ENCODE data around the gene SH3D21. TPM values are rescaled to one million over a fixed set of nuclear protein-coding genes. Genes with fewer than 3 reads are reported as not detected.
A peak's percentile ranks its signal among the peaks of the same experiment; 100 is the strongest.

SH3D21 gene
- total RNA-seq, 1 donor from 2014 or later = 17.2 TPM

DNA sequence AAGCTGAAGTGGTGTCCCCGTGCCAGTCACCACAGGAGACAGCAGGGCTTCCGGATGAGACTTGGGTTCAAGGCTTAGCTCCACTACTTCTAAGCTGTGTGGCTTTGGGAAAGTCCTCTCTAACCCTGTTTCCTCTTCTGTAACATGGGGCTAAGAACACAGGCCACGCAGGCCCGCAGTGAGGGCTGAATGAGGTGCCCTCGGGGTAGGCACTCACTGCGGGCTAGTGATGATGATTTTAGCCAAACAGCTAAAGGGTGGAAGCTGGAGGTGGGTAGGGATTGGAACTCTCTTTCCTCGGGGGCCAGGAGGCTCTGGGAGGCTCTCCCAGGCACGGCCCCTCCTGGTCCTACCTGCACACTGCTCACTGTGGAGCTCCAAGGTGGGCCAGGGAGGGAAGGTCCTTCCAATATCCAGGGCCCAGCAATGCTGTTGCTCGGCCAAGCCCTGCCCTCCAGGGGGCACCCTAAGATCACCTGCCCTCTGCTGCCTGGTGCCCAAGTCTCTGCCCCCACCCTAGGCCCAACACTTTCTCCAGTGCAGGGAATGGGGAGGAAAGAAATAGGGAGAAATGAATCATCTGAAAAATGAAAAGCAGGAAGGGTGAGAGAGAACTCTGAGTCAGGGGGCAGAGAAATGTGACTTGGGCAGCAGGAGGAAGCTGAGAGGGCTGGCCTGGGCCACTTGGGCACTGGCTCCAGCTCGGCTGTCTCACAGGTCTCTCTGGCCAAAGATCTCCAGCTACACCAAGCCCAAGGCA, 36.4 kb downstream of the SH3D21 start:
- Histone ChIP-seq H3K4me3 (no peak overlapping the region), H3K27me3 (no peaks in the 10 kb centered on the region), H3K4me1 (peaks cover 7% of the 10 kb centered on the region), H3K9me3 (no peaks in the 10 kb centered on the region), H3K36me3 (peaks cover 0 to 47% of the 10 kb centered on the region in 2 donors), H3K27ac (peak overlapping the region; percentile 30)
- TF ChIP-seq, protein P1, sequence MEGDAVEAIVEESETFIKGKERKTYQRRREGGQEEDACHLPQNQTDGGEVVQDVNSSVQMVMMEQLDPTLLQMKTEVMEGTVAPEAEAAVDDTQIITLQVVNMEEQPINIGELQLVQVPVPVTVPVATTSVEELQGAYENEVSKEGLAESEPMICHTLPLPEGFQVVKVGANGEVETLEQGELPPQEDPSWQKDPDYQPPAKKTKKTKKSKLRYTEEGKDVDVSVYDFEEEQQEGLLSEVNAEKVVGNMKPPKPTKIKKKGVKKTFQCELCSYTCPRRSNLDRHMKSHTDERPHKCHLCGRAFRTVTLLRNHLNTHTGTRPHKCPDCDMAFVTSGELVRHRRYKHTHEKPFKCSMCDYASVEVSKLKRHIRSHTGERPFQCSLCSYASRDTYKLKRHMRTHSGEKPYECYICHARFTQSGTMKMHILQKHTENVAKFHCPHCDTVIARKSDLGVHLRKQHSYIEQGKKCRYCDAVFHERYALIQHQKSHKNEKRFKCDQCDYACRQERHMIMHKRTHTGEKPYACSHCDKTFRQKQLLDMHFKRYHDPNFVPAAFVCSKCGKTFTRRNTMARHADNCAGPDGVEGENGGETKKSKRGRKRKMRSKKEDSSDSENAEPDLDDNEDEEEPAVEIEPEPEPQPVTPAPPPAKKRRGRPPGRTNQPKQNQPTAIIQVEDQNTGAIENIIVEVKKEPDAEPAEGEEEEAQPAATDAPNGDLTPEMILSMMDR (IDR thresholded peaks at IDR 0.05) = peak; percentile 39 to 75 (median 42)
- no peak for TF ChIP-seq POLR2AphosphoS5 (IDR thresholded peaks at IDR 0.05; ENCODE audit: insufficient read depth in 1 of 2, low read depth in 1 of 2)
- intact Hi-C loops (cut with DNase I) = loop anchor here (5.0 kb wide), 1 partner anchor 80 kb away; no protein-coding TSS in a partner anchor
- DNase-seq (ENCODE audit: extremely low spot score in 2 of 2) = no peak

- Histone ChIP-seq H3K27ac (peak overlapping the region; percentile 30), H3K9me3 (no peaks in the 10 kb centered on the region), H3K4me3 (no peak overlapping the region), H3K27me3 (no peaks in the 10 kb centered on the region), H3K4me1 (peaks cover 7% of the 10 kb centered on the region), H3K36me3 (peaks cover 0 to 56% of the 10 kb centered on the region in 2 donors)
- TF ChIP-seq, protein P1 (IDR thresholded peaks at IDR 0.05) = no peak
- TF ChIP-seq POLR2A (IDR thresholded peaks at IDR 0.05) = no peak
- TF ChIP-seq POLR2AphosphoS5 (IDR thresholded peaks at IDR 0.05; ENCODE audit: insufficient read depth in 1 of 2, low read depth in 1 of 2) = no peak
- intact Hi-C loops (cut with DNase I) = loop anchor here (5.0 kb wide), 1 partner anchor 78 kb away; no protein-coding TSS in a partner anchor
- no peak for DNase-seq (ENCODE audit: extremely low spot score in 2 of 2)
These were observed 37.7 kb downstream of the SH3D21 start for GRCh38 chr1:36343651-36344394.

DNA sequence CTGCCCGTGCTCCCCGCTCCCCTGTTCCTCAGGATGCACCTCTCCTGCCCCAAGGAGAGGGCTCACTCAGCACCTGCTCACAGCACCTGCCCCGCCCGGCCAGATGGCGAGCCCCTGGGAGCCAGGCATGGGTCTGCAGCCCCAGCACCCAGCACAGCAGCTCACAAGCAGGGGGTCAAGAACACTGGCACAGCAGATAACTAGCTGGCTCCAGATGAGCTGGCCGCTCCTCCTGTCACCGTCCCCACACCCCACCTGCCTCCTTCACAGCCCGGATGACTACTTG, 38.2 kb downstream of the SH3D21 start:
- Histone ChIP-seq H3K9me3 (no peaks in the 10 kb centered on the region), H3K36me3 (peaks cover 0 to 56% of the 10 kb centered on the region in 2 donors)
- TF ChIP-seq POLR2A (IDR thresholded peaks at IDR 0.05) (no peak), POLR2AphosphoS5 (IDR thresholded peaks at IDR 0.05; ENCODE audit: insufficient read depth in 1 of 2, low read depth in 1 of 2) (no peak)
- TF ChIP-seq, protein P1 (IDR thresholded peaks at IDR 0.05) = no peak

GRCh38 chr1:36345353-36345752, 39.2 kb downstream of the SH3D21 start:
- H3K36me3 ChIP-seq = peaks cover 0 to 53% of the 10 kb centered on the region in 2 donors

More for the DNA sequence above, 38.2 kb downstream of the SH3D21 start:
- H3K4me3 ChIP-seq = no peak overlapping the region
- intact Hi-C loops (cut with DNase I) = loop anchor here (5.0 kb wide), 1 partner anchor 78 kb away; no protein-coding TSS in a partner anchor
- H3K27me3 ChIP-seq = no peaks in the 10 kb centered on the region
- H3K27ac ChIP-seq = no peak overlapping the region
- no peak for DNase-seq (ENCODE audit: extremely low spot score in 2 of 2)
- H3K4me1 ChIP-seq = peaks cover 10% of the 10 kb centered on the region

More at GRCh38 chr1:36345353-36345752, 39.2 kb downstream of the SH3D21 start:
- intact Hi-C loops (cut with DNase I) = no loop called here
- TF ChIP-seq, protein P1 (IDR thresholded peaks at IDR 0.05) = no peak
- TF ChIP-seq POLR2AphosphoS5 (IDR thresholded peaks at IDR 0.05; ENCODE audit: insufficient read depth in 1 of 2, low read depth in 1 of 2) (no peak), POLR2A (IDR thresholded peaks at IDR 0.05) (no peak)
- no peak overlapping the region for H3K27ac ChIP-seq
- H3K4me3 ChIP-seq = no peak overlapping the region
- no peak for DNase-seq (ENCODE audit: extremely low spot score in 2 of 2)
- H3K9me3 ChIP-seq = no peaks in the 10 kb centered on the region
- H3K27me3 ChIP-seq = no peaks in the 10 kb centered on the region
- H3K4me1 ChIP-seq = peaks cover 20% of the 10 kb centered on the region
